Measurements from ENCODE around the gene GABARAP.
"Not testable (repeated sequence)": the region's sequence is repeated elsewhere in the genome, so short reads cannot be mapped to it uniquely, and the experiment has no call there.

The GABARAP gene

GRCh38 chr17:7260651-7261378, 18.6 kb upstream of the GABARAP start:
- DNase-seq: peak in 1 of 4 experiments; percentile 20

GRCh38 chr17:7260151-7260550, 17.9 kb upstream of the GABARAP start:
- DNase-seq: no peak

GRCh38 chr17:7259555-7259889, 17.3 kb upstream of the GABARAP start:
- DNase-seq: no peak

GRCh38 chr17:7258731-7259554, 16.7 kb upstream of the GABARAP start:
- no peak for DNase-seq

GRCh38 chr17:7256766-7257456, 14.7 kb upstream of the GABARAP start:
- no peak for DNase-seq

- DNase-seq: no peak
Measured at GRCh38 chr17:7254511-7254910, 12.3 kb upstream of the GABARAP start.

GRCh38 chr17:7253082-7253481, 10.8 kb upstream of the GABARAP start:
- no peak for DNase-seq

- peak; percentile 72 to 80 (median 74) for DNase-seq
Measured at GRCh38 chr17:7252176-7253043, 10.2 kb upstream of the GABARAP start, which contains the start of gene ELP5. ELP5 (plus strand) TSS chr17:7252215; CDS start chr17:7252551, 336 bp downstream.

- DNase-seq: peak; percentile 96 to 99 (median 96)
Measured at GRCh38 chr17:7251661-7252175, 9.5 kb upstream of the GABARAP start, which contains the start of gene CTDNEP1. CTDNEP1 (minus strand) TSS chr17:7251734; CDS start chr17:7251296, 438 bp downstream.

GRCh38 chr17:7250695-7251627, 8.7 kb upstream of the GABARAP start:
- DNase-seq: no peak

GRCh38 chr17:7249830-7250229, 7.6 kb upstream of the GABARAP start:
- no peak for DNase-seq

GRCh38 chr17:7249214-7249613, 7.0 kb upstream of the GABARAP start:
- no peak for DNase-seq

- no peak for DNase-seq
Measured at GRCh38 chr17:7248796-7249195, 6.5 kb upstream of the GABARAP start.

- no peak for DNase-seq
Measured at GRCh38 chr17:7246779-7247178, 4.5 kb upstream of the GABARAP start.

- not testable (repeated sequence) for DNase-seq
Measured at GRCh38 chr17:7243838-7244237, 1.6 kb upstream of the GABARAP start.

GRCh38 chr17:7243453-7243729, 1.1 kb upstream of the GABARAP start:
- no peak for DNase-seq

- DNase-seq: peak; percentile 79 to 88 (median 86)
Measured at GRCh38 chr17:7242717-7243452, 636 bp upstream of the GABARAP start.

GRCh38 chr17:7241090-7241733, 1.0 kb downstream of the GABARAP start:
- no peak for DNase-seq

GRCh38 chr17:7240375-7240774, 1.9 kb downstream of the GABARAP start:
- no peak for DNase-seq
